Activated B cell treated with CpG ODN at 0.5 μM for 24 hours (primary cell): ENCODE data around the gene BANP. TPM values are rescaled to one million over a fixed set of nuclear protein-coding genes. Genes with fewer than 3 reads are reported as not detected.
A peak's percentile ranks its signal among the peaks of the same experiment; 100 is the strongest.

Experiments used
- ATAC-seq: fragments of 200-7000 bp; cut with Tn5 transposase; one replicate; pipeline ENCODE4 v1.10.0; 2021; ENCODE audit warnings: low read depth, mild to moderate bottlenecking, moderate library complexity
- CTCF ChIA-PET: fragments of 350-600 bp; sonication (Branson Sonifier 250); formaldehyde crosslinking; loops from one replicate; lab custom pipeline; 2021; ENCODE audit warnings: antibody characterized with exemption; lab: Charles Lee
- POLR2A ChIA-PET: fragments of 350-600 bp; sonication (Branson Sonifier 250); formaldehyde crosslinking; loops from one replicate; lab custom pipeline; 2021; ENCODE audit warnings: antibody characterized with exemption; lab: Charles Lee
- DNase-seq: peaks from one replicate; pipeline ENCODE4 v3.0.0; 2022
- H3K27ac Mint-ChIP-seq: one replicate; pipeline ENCODE4 v1.8.0; 2020; ENCODE audit warnings: mixed read lengths
- H3K27me3 Mint-ChIP-seq: one replicate; pipeline ENCODE4 v1.8.0; 2021; ENCODE audit warnings: mixed read lengths
- H3K36me3 Mint-ChIP-seq: one replicate; pipeline ENCODE4 v1.8.0; 2021; ENCODE audit warnings: low read depth, mixed read lengths
- H3K4me1 Mint-ChIP-seq: one replicate; pipeline ENCODE4 v1.8.0; 2021; ENCODE audit warnings: mixed read lengths
- H3K4me3 Mint-ChIP-seq: one replicate; pipeline ENCODE4 v1.8.0; 2020; ENCODE audit warnings: mild to moderate bottlenecking, mixed read lengths
- H3K9me3 Mint-ChIP-seq: one replicate; pipeline ENCODE4 v1.8.0; 2020; ENCODE audit warnings: mixed read lengths
- CTCF ChIP-seq: fragments of 200-600 bp; IDR thresholded peaks from one replicate; pipeline ENCODE4 v1.8.0; 2022; ENCODE audit warnings: antibody characterized with exemption, mild to moderate bottlenecking
- intact Hi-C: fragments of 100-400 bp; cut with micrococcal nuclease; formaldehyde crosslinking; loops from one replicate; pipeline ENCODE4 v1.15.1; 2024
- total RNA-seq: library from RNA; stranded (reverse); gene quantifications from 2 replicates; pipeline ENCODE4 v1.2.3, GENCODE V29; 2022

BANP gene
- total RNA-seq, 1 donor from 2014 or later: 72.3 TPM

GRCh38 chr16:87960296-87960695, 9.1 kb downstream of the BANP start:
- no peaks in the 10 kb centered on the region for H3K9me3 Mint-ChIP-seq
- TF ChIP-seq CTCF: no peak
- peak overlapping the region; percentile 57 for H3K27ac Mint-ChIP-seq
- H3K36me3 Mint-ChIP-seq: peaks cover 54% of the 10 kb centered on the region
- ChIA-PET POLR2A (interaction anchor here (0.9 kb wide), 1 partner anchor 9 kb away, joined by 3 read pairs; the partner anchor contains the start of gene BANP), CTCF (interaction anchor here (1.9 kb wide), 1 partner anchor 181 kb away, joined by 5 read pairs; no protein-coding TSS in a partner anchor)
- ATAC-seq (no peak), DNase-seq (no peak)
- H3K4me3 Mint-ChIP-seq: peak overlapping the region; percentile 62
- intact Hi-C loops: no loop called here
- H3K27me3 Mint-ChIP-seq: no peaks in the 10 kb centered on the region
- peaks cover 92% of the 10 kb centered on the region for H3K4me1 Mint-ChIP-seq

- H3K4me3 Mint-ChIP-seq: no peak overlapping the region
- intact Hi-C loops: no loop called here
- CTCF ChIA-PET: interaction anchor here (1.9 kb wide), 1 partner anchor 182 kb away, joined by 5 read pairs; no protein-coding TSS in a partner anchor
Observed at GRCh38 chr16:87960852-87961251, 9.6 kb downstream of the BANP start.

GRCh38 chr16:87961623-87962022, 10.4 kb downstream of the BANP start:
- peaks cover 89% of the 10 kb centered on the region for H3K4me1 Mint-ChIP-seq
- no peaks in the 10 kb centered on the region for H3K27me3 Mint-ChIP-seq
- peaks cover 46% of the 10 kb centered on the region for H3K36me3 Mint-ChIP-seq
- H3K9me3 Mint-ChIP-seq: no peaks in the 10 kb centered on the region
- POLR2A ChIA-PET: interaction anchor here (1.1 kb wide), 1 partner anchor 36 kb away, joined by 7 read pairs; no protein-coding TSS in a partner anchor
- no peak overlapping the region for H3K27ac Mint-ChIP-seq
- CTCF ChIA-PET: interaction anchor here (1.9 kb wide), 1 partner anchor 183 kb away, joined by 5 read pairs; no protein-coding TSS in a partner anchor
- no peak for TF ChIP-seq CTCF
- H3K4me3 Mint-ChIP-seq: peak overlapping the region; percentile 13
- ATAC-seq: no peak
- no peak for DNase-seq
- intact Hi-C loops: no loop called here

More at GRCh38 chr16:87960852-87961251, 9.6 kb downstream of the BANP start:
- no peak for DNase-seq
- TF ChIP-seq CTCF: no peak
- POLR2A ChIA-PET: interaction anchor here (0.9 kb wide), 1 partner anchor 10 kb away, joined by 3 read pairs; the partner anchor contains the start of gene BANP
- Mint-ChIP-seq H3K27me3 (no peaks in the 10 kb centered on the region), H3K4me1 (peaks cover 89% of the 10 kb centered on the region), H3K27ac (no peak overlapping the region), H3K36me3 (peaks cover 51% of the 10 kb centered on the region), H3K9me3 (no peaks in the 10 kb centered on the region)
- no peak for ATAC-seq

GRCh38 chr16:87963400-87963799, 12.2 kb downstream of the BANP start:
- no peak for TF ChIP-seq CTCF
- ChIA-PET POLR2A (no interaction called here), CTCF (no interaction called here)
- intact Hi-C loops: loop anchor here (1.0 kb wide), 1 partner anchor 11 kb away; no protein-coding TSS in a partner anchor
- DNase-seq (no peak), ATAC-seq (peak; percentile 73)
- no peaks in the 10 kb centered on the region for H3K9me3 Mint-ChIP-seq
- H3K36me3 Mint-ChIP-seq: peaks cover 31% of the 10 kb centered on the region
- H3K4me3 Mint-ChIP-seq: peak overlapping the region; percentile 32
- no peaks in the 10 kb centered on the region for H3K27me3 Mint-ChIP-seq
- H3K27ac Mint-ChIP-seq: peak overlapping the region; percentile 79
- peaks cover 79% of the 10 kb centered on the region for H3K4me1 Mint-ChIP-seq

GRCh38 chr16:87964049-87964659, 12.9 kb downstream of the BANP start:
- no peaks in the 10 kb centered on the region for H3K9me3 Mint-ChIP-seq
- ATAC-seq: no peak
- H3K27me3 Mint-ChIP-seq: no peaks in the 10 kb centered on the region
- POLR2A ChIA-PET: no interaction called here
- peak overlapping the region; percentile 79 for H3K27ac Mint-ChIP-seq
- H3K36me3 Mint-ChIP-seq: peaks cover 29% of the 10 kb centered on the region
- intact Hi-C loops: no loop called here
- no peak for TF ChIP-seq CTCF
- peaks cover 78% of the 10 kb centered on the region for H3K4me1 Mint-ChIP-seq
- H3K4me3 Mint-ChIP-seq: no peak overlapping the region
- CTCF ChIA-PET: no interaction called here
- DNase-seq: no peak
